ENCODE data around the gene ETV5. TPM values are rescaled to one million over a fixed set of nuclear protein-coding genes. Genes with fewer than 3 reads are reported as not detected.

ETV5 gene
- polyA plus RNA-seq, 1 of the 3 experiments (the other 2 are of a cell fraction) = 20.9 TPM

- Histone ChIP-seq H3K4me2 (no peak overlapping the region), H3K9ac (no peak overlapping the region), H3K9me3 (no peaks in the 10 kb centered on the region), H4K20me1 (ENCODE audit: insufficient read depth) (no peaks in the 10 kb centered on the region), H3K4me3 (ENCODE audit: low read depth in 2 of 2, low read length in 1 of 2) (no peak overlapping the region), H3K9me2 (no peaks in the 10 kb centered on the region), H3K27ac (ENCODE audit: low read depth in 2 of 2, low read length in 1 of 2) (no peak overlapping the region), H3K27me3 (ENCODE audit: insufficient read depth) (peaks cover 6% of the 10 kb centered on the region; the same call in 1 of the 2 replicates), H2AFZ (ENCODE audit: low read depth) (no peak overlapping the region), H3K79me2 (ENCODE audit: insufficient read depth) (no peaks in the 10 kb centered on the region), H3K4me1 (ENCODE audit: control insufficient read depth in 1 of 2, insufficient read depth in 2 of 2, low read depth in 1 of 2, low read length in 1 of 2) (peaks cover 0 to 7% of the 10 kb centered on the region in 2 experiments; a peak in 2 of 4 replicates), H3F3A (replicated peaks; ENCODE audit: insufficient read depth) (no peaks in the 10 kb centered on the region), H3K36me3 (replicated peaks in 1 of 2; ENCODE audit: control insufficient read depth in 1 of 2, insufficient read depth in 2 of 2, low read length in 1 of 2) (no peaks in the 10 kb centered on the region)
- TF ChIP-seq FOXM1 (IDR thresholded peaks at IDR 0.05; ENCODE audit: low read depth) (no peak), TEAD4 (IDR thresholded peaks at IDR 0.05; ENCODE audit: borderline replicate concordance, insufficient read depth) (no peak), USF1 (IDR thresholded peaks at IDR 0.05; ENCODE audit: borderline replicate concordance, low read depth) (no peak), NFIC (IDR thresholded peaks at IDR 0.05; ENCODE audit: borderline replicate concordance) (no peak), MEF2A (IDR thresholded peaks at IDR 0.05; ENCODE audit: borderline replicate concordance, low read depth) (no peak), GABPA (IDR thresholded peaks at IDR 0.05; ENCODE audit: low read depth) (no peak), TCF12 (IDR thresholded peaks at IDR 0.05) (no peak), FOXJ3 (CRISPR knock-in tag; IDR thresholded peaks at IDR 0.05) (no peak), ZBTB33 (IDR thresholded peaks at IDR 0.05; ENCODE audit: borderline replicate concordance, low read depth) (no peak), TAF1 (IDR thresholded peaks at IDR 0.05; ENCODE audit: borderline replicate concordance, low read depth, low read length) (no peak), NRF1 (IDR thresholded peaks at IDR 0.05; ENCODE audit: low read depth, low read length) (no peak), EP300 (IDR thresholded peaks at IDR 0.05; ENCODE audit: borderline replicate concordance in 1 of 2, low read depth in 1 of 2, low read length in 1 of 2) (no peak), CHD2 (IDR thresholded peaks at IDR 0.05; ENCODE audit: low read length, partially characterized antibody) (no peak), CTCF (IDR thresholded peaks at IDR 0.05) (no peak), RCOR1 (IDR thresholded peaks at IDR 0.05; ENCODE audit: low read length) (no peak), RFX5 (IDR thresholded peaks at IDR 0.05; ENCODE audit: low read length) (no peak), RXRA (IDR thresholded peaks at IDR 0.05; ENCODE audit: borderline replicate concordance, low read depth) (no peak), JUND (IDR thresholded peaks at IDR 0.05) (no peak)
- POLR2A ChIA-PET = no interaction called here
- 56% methylated on average over 2 of the region's 2 CpGs for WGBS (ENCODE audit: low lambda C conversion rate)
- DNase-seq = no peak
- CTCF ChIA-PET = no interaction called here
Observed at GRCh38 chr3:186141790-186142189, 32.9 kb upstream of the ETV5 start.
